BLaER1 (cell line): ENCODE measurements around the gene IQCE.

ENCODE experiments used
- H3K27ac ChIP-seq: shearing (Covaris generic); formaldehyde crosslinking; 2 replicates; pipeline ENCODE4 v1.8.1; 2022
- H3K27me3 ChIP-seq: shearing (Covaris generic); formaldehyde crosslinking; 2 replicates; pipeline ENCODE4 v1.8.1; 2022
- H3K36me3 ChIP-seq: shearing (Covaris generic); formaldehyde crosslinking; 2 replicates; pipeline ENCODE4 v1.8.1; 2022
- H3K4me1 ChIP-seq: shearing (Covaris generic); formaldehyde crosslinking; 2 replicates; pipeline ENCODE4 v1.8.1; 2022
- H3K4me2 ChIP-seq: shearing (Covaris generic); formaldehyde crosslinking; 2 replicates; pipeline ENCODE4 v1.8.1; 2022
- H3K4me3 ChIP-seq: shearing (Covaris generic); formaldehyde crosslinking; 2 replicates; pipeline ENCODE4 v1.8.1; 2022
- H3K9ac ChIP-seq: shearing (Covaris generic); formaldehyde crosslinking; 2 replicates; pipeline ENCODE4 v1.8.1; 2022
- H3K9me3 ChIP-seq: shearing (Covaris generic); formaldehyde crosslinking; 2 replicates; pipeline ENCODE4 v1.8.1; 2022
- H4K20me1 ChIP-seq: shearing (Covaris generic); formaldehyde crosslinking; 2 replicates; pipeline ENCODE4 v1.8.1; 2022
- Cebpa-rat ChIP-seq: shearing (Covaris generic); IDR thresholded peaks from 2 replicates; pipeline ENCODE4 v1.8.1; 2022

The IQCE gene

DNA sequence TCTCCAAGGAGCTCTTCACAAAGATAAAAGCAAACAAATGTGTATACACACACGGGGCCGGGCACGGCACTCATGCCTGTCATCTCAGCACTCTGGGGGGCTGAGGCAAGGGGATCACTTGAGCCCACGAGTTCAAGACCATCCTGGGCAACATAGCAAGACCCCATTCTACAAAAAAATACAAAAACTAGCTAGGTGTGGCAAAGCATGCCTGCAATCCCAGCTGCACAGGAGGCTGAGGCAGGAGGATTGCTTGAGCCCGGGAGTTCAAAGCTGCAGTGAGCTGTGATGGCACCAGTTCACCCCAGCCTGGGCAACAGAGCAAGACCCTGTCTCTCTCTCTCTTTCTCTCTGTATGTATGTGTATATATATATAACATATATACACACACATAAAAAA, 95.3 kb downstream of the IQCE start:
- TF ChIP-seq Cebpa-rat, result no peak
- Histone ChIP-seq H3K36me3 (peaks cover 99% of the 10 kb centered on the region), H3K9ac (no peak overlapping the region), H3K27me3 (no peaks in the 10 kb centered on the region), H3K4me2 (no peak overlapping the region), H4K20me1 (peaks cover 88% of the 10 kb centered on the region), H3K9me3 (no peaks in the 10 kb centered on the region), H3K4me1 (peaks cover 61% of the 10 kb centered on the region), H3K4me3 (no peak overlapping the region), H3K27ac (no peak overlapping the region)

DNA sequence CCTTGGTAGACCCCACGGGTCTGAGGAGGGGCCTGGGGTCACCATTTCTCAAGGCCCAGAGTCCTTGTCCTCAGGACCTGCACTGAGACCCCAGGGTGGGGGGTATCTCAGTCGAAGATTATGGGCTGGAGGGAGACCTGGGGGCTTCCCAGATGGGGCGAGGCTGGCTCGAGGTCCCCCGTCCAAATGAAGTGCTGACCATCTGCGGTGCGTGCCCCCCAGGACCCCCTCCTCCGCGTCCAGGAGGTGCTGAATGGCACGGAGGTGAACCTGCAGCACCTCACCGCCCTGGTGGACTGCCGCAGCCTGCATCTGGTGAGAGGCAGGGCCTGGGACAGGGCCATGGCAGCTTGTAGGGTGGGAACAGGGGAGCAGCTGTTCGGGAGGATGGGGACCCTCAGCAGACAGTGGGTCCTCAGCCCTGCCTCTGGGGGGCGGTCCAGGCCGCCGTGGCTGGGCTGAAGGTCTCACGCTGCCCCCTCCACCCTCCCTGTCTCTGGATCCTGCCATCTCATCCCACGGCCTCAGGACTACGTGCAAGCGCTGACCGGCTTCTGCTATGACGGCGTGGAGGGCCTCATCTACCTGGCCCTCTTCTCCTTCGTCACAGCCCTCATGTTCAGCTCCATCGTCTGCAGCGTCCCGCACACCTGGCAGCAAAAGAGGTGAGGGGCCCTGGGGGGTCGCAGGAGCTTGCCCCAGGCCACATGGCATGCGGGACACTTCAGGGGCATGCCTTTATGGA, 97.3 kb downstream of the IQCE start:
- Histone ChIP-seq H3K4me3 (no peak overlapping the region), H3K36me3 (peaks cover 97% of the 10 kb centered on the region), H4K20me1 (peaks cover 88% of the 10 kb centered on the region)

DNA sequence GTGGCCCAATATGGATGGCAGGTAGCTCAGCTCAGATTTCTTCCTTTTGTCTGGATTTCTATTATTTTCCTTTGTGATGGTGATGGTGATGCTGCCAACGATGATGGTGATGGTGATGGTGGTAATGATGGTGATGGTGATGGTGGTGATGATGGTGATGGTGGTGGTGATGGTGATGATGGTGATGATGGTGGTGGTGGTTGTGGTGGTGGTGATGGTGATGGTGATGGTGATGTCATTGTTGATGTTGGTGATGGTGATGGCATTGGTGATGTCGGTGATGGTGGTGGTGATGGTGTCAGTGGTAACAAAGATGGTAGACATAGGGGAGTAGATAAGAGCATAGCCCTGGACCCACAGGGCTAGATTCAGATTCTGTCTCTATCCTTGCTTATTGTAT, 98.4 kb downstream of the IQCE start:
- Histone ChIP-seq H3K9ac (no peak overlapping the region), H3K27me3 (no peaks in the 10 kb centered on the region), H4K20me1 (peaks cover 88% of the 10 kb centered on the region), H3K4me1 (peaks cover 59% of the 10 kb centered on the region), H3K4me3 (no peak overlapping the region), H3K9me3 (no peaks in the 10 kb centered on the region), H3K4me2 (no peak overlapping the region), H3K27ac (no peak overlapping the region), H3K36me3 (peaks cover 97% of the 10 kb centered on the region)
- no peak for TF ChIP-seq Cebpa-rat

More for the DNA sequence above, 97.3 kb downstream of the IQCE start:
- no peaks in the 10 kb centered on the region for H3K9me3 ChIP-seq
- TF ChIP-seq Cebpa-rat, result no peak
- H3K27ac ChIP-seq, result no peak overlapping the region
- H3K27me3 ChIP-seq, result no peaks in the 10 kb centered on the region
- peaks cover 60% of the 10 kb centered on the region for H3K4me1 ChIP-seq
- no peak overlapping the region for H3K9ac ChIP-seq
- H3K4me2 ChIP-seq, result no peak overlapping the region

DNA sequence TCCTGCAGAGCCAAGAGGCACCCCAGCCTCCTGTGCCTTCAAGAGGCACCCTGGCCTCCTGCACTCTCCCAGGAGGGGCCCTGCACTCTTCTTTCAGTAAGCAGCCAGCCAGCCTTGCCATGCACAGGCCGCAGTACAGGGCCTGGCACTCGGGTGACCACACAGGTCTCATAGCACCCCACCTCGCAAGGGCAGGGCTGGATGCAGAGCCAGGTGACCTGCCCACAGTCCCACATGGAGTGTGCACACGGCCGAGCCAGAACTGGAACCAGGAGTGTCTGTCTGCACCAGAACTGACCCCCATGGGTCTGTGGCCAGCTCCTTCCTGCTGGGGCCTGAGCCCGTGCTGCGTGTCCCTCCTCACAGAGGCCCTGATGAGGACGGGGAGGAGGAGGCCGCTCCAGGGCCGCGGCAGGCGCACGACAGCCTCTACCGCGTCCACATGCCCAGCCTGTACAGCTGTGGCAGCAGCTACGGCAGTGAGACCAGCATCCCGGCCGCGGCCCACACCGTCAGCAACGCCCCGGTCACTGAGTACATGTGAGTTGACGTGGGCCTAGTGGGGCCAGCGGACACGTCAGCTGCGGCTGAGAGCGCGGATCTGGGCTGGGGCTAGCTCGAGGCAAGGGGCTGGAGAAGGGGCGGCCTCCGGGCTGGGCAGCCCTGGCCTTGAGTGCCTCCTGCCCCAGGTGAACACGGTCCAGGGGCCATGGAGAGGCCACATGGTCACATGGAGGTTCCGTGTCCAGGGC, 99.3 kb downstream of the IQCE start:
- Histone ChIP-seq H3K27ac (no peak overlapping the region), H3K36me3 (peaks cover 97% of the 10 kb centered on the region), H3K4me1 (peaks cover 59% of the 10 kb centered on the region), H3K4me2 (no peak overlapping the region; the same call in 1 of the 2 replicates), H3K9ac (no peak overlapping the region), H4K20me1 (peaks cover 88% of the 10 kb centered on the region), H3K27me3 (no peaks in the 10 kb centered on the region), H3K4me3 (no peak overlapping the region), H3K9me3 (no peaks in the 10 kb centered on the region)
- no peak for TF ChIP-seq Cebpa-rat

DNA sequence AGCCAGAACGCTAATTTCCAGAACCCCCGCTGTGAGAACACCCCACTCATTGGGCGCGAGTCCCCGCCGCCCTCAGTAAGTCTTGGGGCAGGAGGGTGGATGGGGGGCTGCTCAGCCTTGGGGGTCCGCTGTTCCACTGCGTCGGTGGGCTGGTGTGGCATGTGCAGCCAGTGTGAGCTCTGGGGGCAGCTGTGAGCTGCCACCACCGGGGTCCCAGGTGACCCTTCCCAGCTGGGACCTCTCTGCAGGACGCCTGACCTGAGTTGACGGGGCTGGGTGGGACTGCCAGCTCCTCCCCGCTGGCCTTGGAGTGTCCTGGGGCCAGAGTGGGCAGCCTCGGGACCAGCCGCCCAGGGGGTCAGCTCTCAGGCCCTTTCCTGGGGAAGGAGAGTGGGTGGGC, 100.2 kb downstream of the IQCE start:
- Histone ChIP-seq H3K27ac (0 out of 2 replicates have a peak overlapping the region, but pooled peaks have one; percentile 22), H3K9ac (peak overlapping the region; percentile 60; the same call in 1 of the 2 replicates), H3K4me1 (peaks cover 63% of the 10 kb centered on the region), H3K36me3 (peaks cover 98% of the 10 kb centered on the region), H3K9me3 (no peaks in the 10 kb centered on the region), H3K4me3 (no peak overlapping the region), H3K27me3 (no peaks in the 10 kb centered on the region), H4K20me1 (peaks cover 93% of the 10 kb centered on the region), H3K4me2 (peak overlapping the region; percentile 54; the same call in 1 of the 2 replicates)
- no peak for TF ChIP-seq Cebpa-rat

DNA sequence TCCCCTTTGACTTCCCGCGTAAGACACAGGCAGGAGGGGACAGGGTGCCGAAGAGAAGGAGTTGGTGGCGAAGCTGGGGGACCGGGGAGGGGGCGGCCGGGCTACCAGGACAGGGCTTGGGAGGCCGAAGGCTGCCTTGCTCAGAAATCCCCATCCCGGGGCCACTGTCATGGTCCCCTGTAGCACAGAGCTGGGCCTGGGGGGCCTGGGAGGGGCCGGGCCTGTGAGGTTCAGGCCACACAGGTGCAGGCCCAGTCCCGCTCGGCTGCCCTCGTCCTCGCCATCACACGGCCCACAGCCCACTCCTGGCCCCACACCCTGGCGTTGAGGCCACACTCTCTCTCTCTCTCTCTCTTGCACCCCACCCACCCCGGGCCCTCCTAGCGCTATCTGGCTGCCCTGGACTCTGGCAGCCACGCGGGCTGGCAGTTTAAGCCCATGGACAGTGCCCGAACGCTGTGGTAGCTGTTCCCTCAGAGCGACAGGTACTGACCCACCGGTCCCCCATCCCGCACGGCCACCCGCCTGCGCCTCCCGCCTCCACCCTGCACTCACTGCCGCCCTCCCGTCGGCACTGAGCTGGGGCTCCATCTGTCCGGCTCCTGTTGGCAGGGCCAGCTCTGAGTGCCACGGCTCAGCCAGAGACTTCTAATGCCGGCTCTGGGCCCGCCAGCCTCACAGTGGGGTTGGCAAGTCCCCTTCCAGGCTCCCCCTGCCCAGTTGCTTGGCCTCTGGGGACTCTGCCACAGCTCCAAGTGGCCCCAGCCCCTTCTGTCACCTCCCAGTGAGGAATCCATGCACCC, 101.0 kb downstream of the IQCE start:
- H3K4me3 ChIP-seq, result no peak overlapping the region
- H3K27me3 ChIP-seq, result no peaks in the 10 kb centered on the region
- H4K20me1 ChIP-seq, result peaks cover 98% of the 10 kb centered on the region
- peak overlapping the region; percentile 60; the same call in 1 of the 2 replicates for H3K9ac ChIP-seq
- peaks cover 71% of the 10 kb centered on the region for H3K4me1 ChIP-seq
- peak overlapping the region; percentile 54 for H3K4me2 ChIP-seq
- 0 out of 2 replicates have a peak overlapping the region, but pooled peaks have one; percentile 22 for H3K27ac ChIP-seq
- H3K9me3 ChIP-seq, result no peaks in the 10 kb centered on the region
- TF ChIP-seq Cebpa-rat, result no peak
- peaks cover 90% of the 10 kb centered on the region for H3K36me3 ChIP-seq

DNA sequence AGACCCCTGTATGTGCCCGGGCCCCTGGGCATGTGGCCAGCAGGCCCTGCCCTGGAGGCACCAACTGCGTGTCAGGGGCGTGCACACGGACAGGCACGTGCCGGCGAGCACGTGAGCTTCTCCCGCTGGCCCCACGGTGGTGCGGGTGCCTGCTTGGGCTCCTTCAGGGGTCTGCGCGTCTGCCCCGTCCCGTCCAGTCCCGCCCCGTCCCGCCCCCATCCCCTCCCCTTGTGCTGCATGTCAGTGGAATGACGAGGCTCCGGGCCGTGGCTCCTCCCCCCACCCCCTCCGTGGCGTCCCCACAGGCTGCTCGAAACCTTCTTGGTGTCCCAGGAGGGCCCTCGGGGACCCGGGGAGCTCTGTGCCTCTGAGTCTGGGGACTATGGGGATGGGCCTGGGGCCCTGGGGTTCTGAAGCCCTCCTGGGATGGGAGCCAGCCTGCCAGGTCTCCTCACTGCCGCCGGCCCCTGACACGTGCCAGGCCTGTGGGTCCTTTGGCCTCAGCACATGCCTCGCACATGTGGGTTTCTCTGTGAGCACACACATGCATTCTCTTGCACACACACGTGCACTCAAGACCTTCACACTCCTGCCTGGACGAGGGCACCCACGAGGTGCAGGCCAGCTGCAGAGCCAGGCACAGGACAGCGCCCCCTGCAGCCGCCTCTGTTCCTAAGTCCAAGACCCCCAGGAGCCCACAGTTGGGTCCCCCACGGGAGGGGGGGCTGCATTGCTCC, 101.7 kb downstream of the IQCE start:
- Histone ChIP-seq H3K9ac (no peak overlapping the region), H4K20me1 (peaks cover 94% of the 10 kb centered on the region)
- TF ChIP-seq Cebpa-rat, result no peak

DNA sequence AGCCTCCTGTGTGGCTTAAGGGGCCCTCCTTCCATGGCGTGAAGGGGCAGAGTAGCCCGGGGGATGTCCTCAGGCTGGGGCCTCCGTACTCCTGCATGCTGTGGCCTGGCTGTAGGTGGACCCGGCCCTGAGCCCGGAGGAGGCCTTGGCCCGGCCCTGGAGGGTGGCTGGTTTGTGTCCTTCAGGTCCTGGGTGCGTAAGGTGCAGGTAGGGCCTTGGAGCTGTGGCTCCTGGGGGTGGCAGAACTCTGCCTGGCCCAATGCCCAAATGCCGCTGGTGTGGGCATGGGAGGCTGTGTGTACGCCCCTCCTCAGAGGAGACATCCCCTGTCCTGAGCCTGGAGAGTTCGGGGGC, 102.3 kb downstream of the IQCE start:
- peaks cover 92% of the 10 kb centered on the region for H4K20me1 ChIP-seq
- TF ChIP-seq Cebpa-rat, result no peak
- peak overlapping the region; percentile 62 for H3K27ac ChIP-seq
- H3K9ac ChIP-seq, result 0 out of 2 replicates have a peak overlapping the region, but pooled peaks have one; percentile 27
- H3K4me1 ChIP-seq, result peaks cover 81% of the 10 kb centered on the region
- H3K4me3 ChIP-seq, result no peak overlapping the region
- peaks cover 77% of the 10 kb centered on the region for H3K36me3 ChIP-seq
- no peaks in the 10 kb centered on the region for H3K27me3 ChIP-seq
- H3K9me3 ChIP-seq, result no peaks in the 10 kb centered on the region
- peak overlapping the region; percentile 36 for H3K4me2 ChIP-seq

More for the DNA sequence above, 101.7 kb downstream of the IQCE start:
- H3K4me3 ChIP-seq, result no peak overlapping the region
- H3K36me3 ChIP-seq, result peaks cover 82% of the 10 kb centered on the region
- no peaks in the 10 kb centered on the region for H3K9me3 ChIP-seq
- peak overlapping the region; percentile 54 for H3K4me2 ChIP-seq
- peaks cover 75% of the 10 kb centered on the region for H3K4me1 ChIP-seq
- H3K27me3 ChIP-seq, result no peaks in the 10 kb centered on the region
- peak overlapping the region; percentile 62 for H3K27ac ChIP-seq
